Erythroblast (primary cell): Measurements from ENCODE around the gene HERC2.
"Not testable (repeated sequence)": the region's sequence is repeated elsewhere in the genome, so short reads cannot be mapped to it uniquely, and the experiment has no call there.

Experiments used
- GATA1 ChIP-seq: IDR thresholded peaks from 2 replicates; pipeline ENCODE4 v1.6.1; 2011; ENCODE audit warnings: low read depth, mild to moderate bottlenecking, control low read depth, low read length, moderate library complexity
- POLR2A ChIP-seq: IDR thresholded peaks from 2 replicates; pipeline ENCODE4 v1.6.1; 2011; ENCODE audit warnings: mild to moderate bottlenecking, low read length

DNA sequence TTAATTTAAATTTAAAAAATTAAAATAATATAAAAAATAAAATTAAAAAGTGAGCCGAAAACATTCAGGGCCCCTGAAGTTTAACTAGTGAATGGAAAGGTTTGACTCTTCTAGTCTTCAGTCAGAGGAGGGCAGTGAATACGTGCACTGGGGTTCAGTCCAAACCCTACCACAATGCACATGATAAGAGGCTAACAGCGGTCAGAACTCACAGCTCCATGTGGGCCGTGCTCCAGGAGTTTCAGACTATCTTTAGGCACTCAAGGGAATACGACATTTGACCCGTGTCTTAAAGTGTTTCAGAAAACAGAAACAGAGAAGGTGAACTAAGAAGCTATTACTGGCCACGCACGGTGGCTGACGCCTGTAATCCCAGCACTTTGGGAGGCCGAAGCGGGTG, 11.5 kb downstream of the HERC2 start:
- TF ChIP-seq POLR2A, GATA1: not testable (repeated sequence)
